H1 (cell line): ENCODE results near the gene TPSD1.

Experiments used
- EZH2 ChIP-seq: fragments of 200-600 bp; sonication (generic); IDR thresholded peaks from 2 replicates; pipeline ENCODE4 v1.7.1; 2012; ENCODE audit warnings: low read depth, mild to moderate bottlenecking, moderate library complexity, low read length, inconsistent platforms; ENCODE audit not compliant: severe bottlenecking
- JUN ChIP-seq: IDR thresholded peaks from 2 replicates; pipeline ENCODE4 v1.6.1; 2011; ENCODE audit warnings: low read depth, mild to moderate bottlenecking, improper control_type of control experiment, low read length
- POLR2A ChIP-seq, 2 experiments: IDR thresholded peaks; 1 replicate in 1 of 2; 2 replicates in 1 of 2; pipeline ENCODE4 v1.6.1; 2011; ENCODE audit warnings: low read depth in 2 of 2, low read length in 2 of 2, mild to moderate bottlenecking in 2 of 2; ENCODE audit errors: control extremely low read depth in 1 of 2
- SRF ChIP-seq: IDR thresholded peaks from 2 replicates; pipeline ENCODE4 v1.6.1; 2011; ENCODE audit warnings: mild to moderate bottlenecking, low read depth, low read length, moderate library complexity
- TF ChIP-seq, protein P1 (sequence below), 3 experiments: IDR thresholded peaks; 1 replicate in 2 of 3; 2 replicates in 1 of 3; pipeline versions ENCODE4 v1.5.1 to v1.6.1; 2011; ENCODE audit warnings: low read length in 3 of 3, mild to moderate bottlenecking in 3 of 3, inconsistent platforms in 2 of 3, low read depth in 1 of 3, moderate library complexity in 1 of 3; ENCODE audit not compliant: insufficient read depth in 1 of 3; ENCODE audit errors: control extremely low read depth in 1 of 3

- TF ChIP-seq EZH2, result no peak
- no peak for TF ChIP-seq POLR2A (IDR thresholded peaks at IDR 0.05; ENCODE audit: control extremely low read depth in 1 of 2, low read depth in 2 of 2, low read length in 2 of 2)
- TF ChIP-seq, protein P1, sequence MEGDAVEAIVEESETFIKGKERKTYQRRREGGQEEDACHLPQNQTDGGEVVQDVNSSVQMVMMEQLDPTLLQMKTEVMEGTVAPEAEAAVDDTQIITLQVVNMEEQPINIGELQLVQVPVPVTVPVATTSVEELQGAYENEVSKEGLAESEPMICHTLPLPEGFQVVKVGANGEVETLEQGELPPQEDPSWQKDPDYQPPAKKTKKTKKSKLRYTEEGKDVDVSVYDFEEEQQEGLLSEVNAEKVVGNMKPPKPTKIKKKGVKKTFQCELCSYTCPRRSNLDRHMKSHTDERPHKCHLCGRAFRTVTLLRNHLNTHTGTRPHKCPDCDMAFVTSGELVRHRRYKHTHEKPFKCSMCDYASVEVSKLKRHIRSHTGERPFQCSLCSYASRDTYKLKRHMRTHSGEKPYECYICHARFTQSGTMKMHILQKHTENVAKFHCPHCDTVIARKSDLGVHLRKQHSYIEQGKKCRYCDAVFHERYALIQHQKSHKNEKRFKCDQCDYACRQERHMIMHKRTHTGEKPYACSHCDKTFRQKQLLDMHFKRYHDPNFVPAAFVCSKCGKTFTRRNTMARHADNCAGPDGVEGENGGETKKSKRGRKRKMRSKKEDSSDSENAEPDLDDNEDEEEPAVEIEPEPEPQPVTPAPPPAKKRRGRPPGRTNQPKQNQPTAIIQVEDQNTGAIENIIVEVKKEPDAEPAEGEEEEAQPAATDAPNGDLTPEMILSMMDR (IDR thresholded peaks at IDR 0.05; ENCODE audit: control extremely low read depth in 1 of 3, insufficient read depth in 1 of 3, low read depth in 1 of 3, low read length in 3 of 3), result no peak
- TF ChIP-seq JUN, result no peak
- TF ChIP-seq SRF, result peak; percentile 64
Measured at GRCh38 chr16:1293921-1294656, 38.2 kb downstream of the TPSD1 start.
